ENCODE results near the gene SEMA6B. TPM values are rescaled to one million over a fixed set of nuclear protein-coding genes. Genes with fewer than 3 reads are reported as not detected.
"Not testable (repeated sequence)": the region's sequence is repeated elsewhere in the genome, so short reads cannot be mapped to it uniquely, and the experiment has no call there.

SEMA6B gene
- total RNA-seq, 1 donor from 2014 or later, result 35.1 TPM

GRCh38 chr19:4575267-4576015, 16.0 kb upstream of the SEMA6B start:
- no peak for DNase-seq (ENCODE audit: low spot score)

- DNase-seq (ENCODE audit: low spot score), result no peak
These were observed 14.2 kb upstream of the SEMA6B start for GRCh38 chr19:4573682-4574081.

- DNase-seq (ENCODE audit: low spot score), result no peak
These were observed 11.9 kb upstream of the SEMA6B start for GRCh38 chr19:4571305-4571917.

GRCh38 chr19:4570916-4571304, 11.4 kb upstream of the SEMA6B start:
- no peak for DNase-seq (ENCODE audit: low spot score)

GRCh38 chr19:4570402-4570801, 10.9 kb upstream of the SEMA6B start:
- no peak for DNase-seq (ENCODE audit: low spot score)

- no peak for DNase-seq (ENCODE audit: low spot score)
These were observed 9.4 kb upstream of the SEMA6B start for GRCh38 chr19:4568886-4569285.

- DNase-seq (ENCODE audit: low spot score), result no peak
These were observed 8.1 kb upstream of the SEMA6B start for GRCh38 chr19:4567584-4568071.

GRCh38 chr19:4566402-4567051, 7.0 kb upstream of the SEMA6B start:
- no peak for DNase-seq (ENCODE audit: low spot score)

GRCh38 chr19:4563562-4563961, 4.1 kb upstream of the SEMA6B start:
- not testable (repeated sequence) for DNase-seq (ENCODE audit: low spot score)

- DNase-seq (ENCODE audit: low spot score), result not testable (repeated sequence)
These were observed 2.6 kb upstream of the SEMA6B start for GRCh38 chr19:4562085-4562484.

GRCh38 chr19:4557971-4558941, 1.2 kb downstream of the SEMA6B start:
- no peak for DNase-seq (ENCODE audit: low spot score)

GRCh38 chr19:4557144-4557970, 2.1 kb downstream of the SEMA6B start:
- DNase-seq (ENCODE audit: low spot score), result no peak

GRCh38 chr19:4556597-4557127, 2.8 kb downstream of the SEMA6B start:
- no peak for DNase-seq (ENCODE audit: low spot score)

GRCh38 chr19:4555657-4556561, 3.6 kb downstream of the SEMA6B start:
- DNase-seq (ENCODE audit: low spot score), result no peak

- no peak for DNase-seq (ENCODE audit: low spot score)
These were observed 4.8 kb downstream of the SEMA6B start for GRCh38 chr19:4554717-4555116.

GRCh38 chr19:4553775-4554174, 5.7 kb downstream of the SEMA6B start:
- no peak for DNase-seq (ENCODE audit: low spot score)

- no peak for DNase-seq (ENCODE audit: low spot score)
These were observed 6.3 kb downstream of the SEMA6B start for GRCh38 chr19:4553092-4553695.

- DNase-seq (ENCODE audit: low spot score), result no peak
These were observed 7.0 kb downstream of the SEMA6B start for GRCh38 chr19:4552525-4552819.
